Trophoblast cell (in vitro differentiated cells and primary cell): Measurements from ENCODE around the gene TOP3A.

Experiments
- DNase-seq, 2 donors: peaks; one replicate each; pipeline ENCODE4 v3.0.0-alpha.2; 2016
- H2AFZ ChIP-seq: 2 replicates; pipeline ENCODE4 v1.6.1; 2013; ENCODE audit warnings: low read length, moderate library complexity, mild to moderate bottlenecking; ENCODE audit not compliant: insufficient read depth, poor library complexity
- H2AK5ac ChIP-seq: 2 replicates; pipeline ENCODE4 v1.6.1; 2013; ENCODE audit warnings: mild to moderate bottlenecking, low read length
- H2BK120ac ChIP-seq: 2 replicates; pipeline ENCODE4 v1.6.1; 2013; ENCODE audit warnings: low read length, mild to moderate bottlenecking, moderate library complexity; ENCODE audit not compliant: insufficient read depth, poor library complexity
- H2BK12ac ChIP-seq: 2 replicates; pipeline ENCODE4 v1.6.1; 2013; ENCODE audit warnings: mild to moderate bottlenecking, low read length, moderate library complexity
- H2BK5ac ChIP-seq: 2 replicates; pipeline ENCODE4 v1.6.1; 2013; ENCODE audit warnings: low read length, low read depth, moderate library complexity, mild to moderate bottlenecking; ENCODE audit not compliant: poor library complexity
- H3K14ac ChIP-seq: 2 replicates; pipeline ENCODE4 v1.6.1; 2013; ENCODE audit warnings: mild to moderate bottlenecking, low read length
- H3K18ac ChIP-seq: 2 replicates; pipeline ENCODE4 v1.6.1; 2013; ENCODE audit warnings: mild to moderate bottlenecking, low read length
- H3K23ac ChIP-seq: 2 replicates; pipeline ENCODE4 v1.6.1; 2013; ENCODE audit warnings: low read length
- H3K27ac ChIP-seq: 2 replicates; pipeline ENCODE4 v1.5.1; 2013; ENCODE audit warnings: low read depth, mild to moderate bottlenecking, inconsistent platforms, low read length, moderate library complexity
- H3K27me3 ChIP-seq: 2 replicates; pipeline ENCODE4 v1.6.1; 2013; ENCODE audit warnings: inconsistent platforms, mild to moderate bottlenecking, low read length, moderate library complexity; ENCODE audit not compliant: insufficient read depth
- H3K36me3 ChIP-seq, 2 experiments: 1 replicate in 1 of 2; 2 replicates in 1 of 2; pipeline ENCODE4 v1.6.1; 2013; ENCODE audit warnings: low read length in 2 of 2, mild to moderate bottlenecking in 2 of 2, moderate library complexity in 1 of 2; ENCODE audit not compliant: insufficient read depth in 2 of 2, control insufficient read depth in 1 of 2
- H3K4ac ChIP-seq: 2 replicates; pipeline ENCODE4 v1.6.1; 2013; ENCODE audit warnings: low read depth, mild to moderate bottlenecking, low read length, moderate library complexity
- H3K4me1 ChIP-seq, 2 experiments: 1 replicate in 1 of 2; 2 replicates in 1 of 2; pipeline ENCODE4 v1.6.1; 2013; ENCODE audit warnings: low read length in 2 of 2, mild to moderate bottlenecking in 2 of 2, moderate library complexity in 1 of 2; ENCODE audit not compliant: insufficient read depth in 2 of 2, control insufficient read depth in 1 of 2
- H3K4me2 ChIP-seq: 2 replicates; pipeline ENCODE4 v1.6.1; 2013; ENCODE audit warnings: inconsistent platforms, mild to moderate bottlenecking, low read length, moderate library complexity
- H3K4me3 ChIP-seq: 2 replicates; pipeline ENCODE4 v1.5.1; 2013; ENCODE audit warnings: mild to moderate bottlenecking, low read depth, low read length, inconsistent platforms
- H3K79me1 ChIP-seq: one replicate; pipeline ENCODE4 v1.6.1; 2013; ENCODE audit warnings: low read length
- H3K79me2 ChIP-seq: 2 replicates; pipeline ENCODE4 v1.6.1; 2013; ENCODE audit warnings: low read length, mild to moderate bottlenecking; ENCODE audit not compliant: control insufficient read depth, insufficient read depth, poor library complexity
- H3K9ac ChIP-seq: 2 replicates; pipeline ENCODE4 v1.6.1; 2013; ENCODE audit warnings: mild to moderate bottlenecking, low read length
- H3K9me3 ChIP-seq: 2 replicates; pipeline ENCODE4 v1.6.1; 2013; ENCODE audit warnings: low read depth, mild to moderate bottlenecking, control low read depth, inconsistent platforms, low read length; ENCODE audit not compliant: insufficient read depth
- H4K12ac ChIP-seq: 2 replicates; pipeline ENCODE4 v1.6.1; 2013; ENCODE audit warnings: low read depth, mild to moderate bottlenecking, low read length, moderate library complexity
- H4K8ac ChIP-seq: 2 replicates; pipeline ENCODE4 v1.6.1; 2013; ENCODE audit warnings: low read depth, mild to moderate bottlenecking, low read length, moderate library complexity
- H4K91ac ChIP-seq: one replicate; pipeline ENCODE4 v1.6.1; 2013; ENCODE audit warnings: low read depth, mild to moderate bottlenecking, low read length, moderate library complexity
- WGBS: extraction: QIAGEN DNeasy Blood & Tissue Kit; methylation state at CpG from one replicate; pipeline ENCODE4 v1.1.7; 2013; ENCODE audit warnings: missing lambda C conversion rate; ENCODE audit not compliant: insufficient read length, insufficient coverage; ENCODE audit errors: extremely low coverage; 5-methylcytosine and 5-hydroxymethylcytosine counted together

TOP3A gene

GRCh38 chr17:18251204-18251603 lies 63.6 kb downstream of the TOP3A start:
- Histone ChIP-seq H2BK12ac (no peak overlapping the region), H3K9ac (no peak overlapping the region), H2AK5ac (no peak overlapping the region), H3K27ac (no peak overlapping the region), H4K8ac (no peak overlapping the region), H2BK120ac (no peak overlapping the region), H3K36me3 (peaks cover 88 to 90% of the 10 kb centered on the region in 2 experiments), H4K12ac (no peak overlapping the region), H4K91ac (no peak overlapping the region), H3K23ac (no peak overlapping the region), H3K4me1 (no peaks in the 10 kb centered on the region), H3K79me2 (no peaks in the 10 kb centered on the region), H3K4me3 (no peak overlapping the region), H2BK5ac (no peak overlapping the region), H3K27me3 (no peaks in the 10 kb centered on the region), H3K18ac (no peak overlapping the region), H3K9me3 (no peaks in the 10 kb centered on the region), H3K79me1 (no peaks in the 10 kb centered on the region), H3K4me2 (no peak overlapping the region), H2AFZ (no peak overlapping the region), H3K14ac (no peak overlapping the region), H3K4ac (no peak overlapping the region)
- no CpG with 5 or more reads among the region's 15 CpGs for WGBS
- DNase-seq, result no peak

- Histone ChIP-seq H3K36me3 (peaks cover 90% of the 10 kb centered on the region in 2 experiments), H3K4me3 (no peak overlapping the region), H3K23ac (no peak overlapping the region), H3K4ac (no peak overlapping the region), H2BK12ac (no peak overlapping the region), H3K79me1 (no peaks in the 10 kb centered on the region), H3K14ac (no peak overlapping the region), H3K4me2 (no peak overlapping the region), H3K9ac (no peak overlapping the region), H3K9me3 (no peaks in the 10 kb centered on the region), H3K4me1 (no peaks in the 10 kb centered on the region), H3K18ac (no peak overlapping the region), H3K27ac (no peak overlapping the region), H3K79me2 (no peaks in the 10 kb centered on the region), H4K8ac (no peak overlapping the region), H4K12ac (no peak overlapping the region), H2BK5ac (no peak overlapping the region), H2AK5ac (no peak overlapping the region), H4K91ac (no peak overlapping the region), H2AFZ (no peak overlapping the region), H3K27me3 (no peaks in the 10 kb centered on the region), H2BK120ac (no peak overlapping the region)
- no peak for DNase-seq
- no CpG with 5 or more reads among the region's 14 CpGs for WGBS
Observed at GRCh38 chr17:18250708-18251107, 64.1 kb downstream of the TOP3A start.

- H2BK12ac ChIP-seq, result no peak overlapping the region
- no peak overlapping the region for H2AFZ ChIP-seq
- H4K8ac ChIP-seq, result no peak overlapping the region
- no peak overlapping the region for H4K91ac ChIP-seq
- H3K4me1 ChIP-seq, result no peaks in the 10 kb centered on the region
- H3K18ac ChIP-seq, result no peak overlapping the region
- H3K27me3 ChIP-seq, result no peaks in the 10 kb centered on the region
- no peak overlapping the region for H2BK5ac ChIP-seq
- H2AK5ac ChIP-seq, result no peak overlapping the region
- peaks cover 91% of the 10 kb centered on the region in 2 experiments for H3K36me3 ChIP-seq
- H3K4me3 ChIP-seq, result no peak overlapping the region
- no peaks in the 10 kb centered on the region for H3K79me2 ChIP-seq
- no peaks in the 10 kb centered on the region for H3K9me3 ChIP-seq
- H3K27ac ChIP-seq, result no peak overlapping the region
- H4K12ac ChIP-seq, result no peak overlapping the region
- no CpG with 5 or more reads among the region's 9 CpGs for WGBS
- DNase-seq, result peak; percentile 12 to 54
- H3K79me1 ChIP-seq, result no peaks in the 10 kb centered on the region
- no peak overlapping the region for H2BK120ac ChIP-seq
- H3K9ac ChIP-seq, result no peak overlapping the region
- H3K4me2 ChIP-seq, result no peak overlapping the region
- H3K4ac ChIP-seq, result no peak overlapping the region
- no peak overlapping the region for H3K14ac ChIP-seq
- no peak overlapping the region for H3K23ac ChIP-seq
Observed at GRCh38 chr17:18250259-18250658, 64.5 kb downstream of the TOP3A start.

GRCh38 chr17:18248811-18249210 lies 66.0 kb downstream of the TOP3A start:
- Histone ChIP-seq H3K27ac (no peak overlapping the region), H3K4me3 (no peak overlapping the region), H3K4ac (no peak overlapping the region), H3K36me3 (peaks cover 84 to 85% of the 10 kb centered on the region in 2 experiments), H4K91ac (no peak overlapping the region), H3K27me3 (no peaks in the 10 kb centered on the region), H2BK120ac (no peak overlapping the region), H2AK5ac (no peak overlapping the region), H4K8ac (no peak overlapping the region), H3K4me1 (no peaks in the 10 kb centered on the region), H3K9me3 (no peaks in the 10 kb centered on the region), H3K79me2 (no peaks in the 10 kb centered on the region), H3K9ac (no peak overlapping the region), H2BK12ac (no peak overlapping the region), H3K79me1 (no peaks in the 10 kb centered on the region), H3K23ac (no peak overlapping the region), H2AFZ (no peak overlapping the region), H3K4me2 (no peak overlapping the region), H2BK5ac (no peak overlapping the region), H3K18ac (no peak overlapping the region), H3K14ac (no peak overlapping the region), H4K12ac (no peak overlapping the region)
- WGBS, result no CpG with 5 or more reads among the region's 7 CpGs
- DNase-seq, result no peak
